ENCODE data around the gene APLNR. TPM values are rescaled to one million over a fixed set of nuclear protein-coding genes. Genes with fewer than 3 reads are reported as not detected.

The APLNR gene
- total RNA-seq, 1 experiment from 2014 or later: not detected

DNA sequence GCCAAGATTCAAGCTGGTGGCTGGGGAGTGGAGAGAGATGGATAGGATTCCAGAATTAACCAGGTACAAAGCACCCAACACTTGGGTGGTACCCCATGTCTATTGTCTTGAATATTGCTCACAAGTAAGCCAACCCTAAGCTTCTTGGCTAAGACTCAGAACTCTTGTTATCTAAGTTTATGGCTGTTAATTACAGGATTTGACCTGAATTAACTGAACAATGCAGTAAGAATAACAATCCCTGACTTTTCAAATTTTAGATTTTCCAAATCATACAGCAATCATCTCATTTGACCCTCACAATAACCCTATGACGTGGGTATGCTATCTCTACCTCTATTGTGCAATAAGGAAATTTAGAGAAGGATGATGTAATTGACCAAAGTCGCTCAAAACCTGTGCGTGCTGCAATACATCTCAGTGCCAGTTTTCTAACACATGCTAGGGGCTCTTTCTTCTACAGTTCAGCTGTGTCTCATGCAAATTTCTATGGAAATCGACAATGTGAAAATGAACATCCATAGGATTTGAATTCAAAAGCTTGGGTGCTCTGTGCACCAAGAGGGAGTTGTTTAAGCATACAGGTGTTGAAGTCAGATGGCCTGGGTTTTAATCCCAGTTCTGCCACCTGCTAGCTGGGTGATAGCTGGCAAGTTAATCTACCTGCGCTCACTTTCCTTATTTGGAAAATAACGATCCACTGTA, 40.1 kb upstream of the APLNR start:
- no peak overlapping the region for H3K4me3 ChIP-seq (replicated peaks in 1 of 2; ENCODE audit: low read depth in 1 of 2, low read length in 2 of 2)
- ATAC-seq (no peak), DNase-seq (ENCODE audit: low read depth, low spot score) (no peak)
- intact Hi-C loops (cut with micrococcal nuclease): no loop called here
- peak overlapping the region; percentile 100 for H2AFZ ChIP-seq (ENCODE audit: low read depth, low read length, poor library complexity, severe bottlenecking)
- H3K9me3 ChIP-seq (ENCODE audit: control insufficient read depth in 1 of 2, insufficient read depth in 1 of 2, low read depth in 1 of 2, low read length in 2 of 2): no peaks in the 10 kb centered on the region
- H3K4me1 ChIP-seq (ENCODE audit: control insufficient read depth in 1 of 2, insufficient read depth in 2 of 2, low read length in 2 of 2): peaks cover 9 to 15% of the 10 kb centered on the region in 2 experiments
- ChIA-PET POLR2A (no interaction called here), RAD21 (ENCODE audit: low non-redundant PET in 1 of 2, low total read pairs in 2 of 2, uncharacterized antibody in 2 of 2, unreplicated experiment in 2 of 2) (no interaction called here), CTCF (interaction anchor here (1.4 kb wide), 1 partner anchor 8 kb away, joined by 3 read pairs; no protein-coding TSS in a partner anchor)
- TF ChIP-seq CEBPB (IDR thresholded peaks at IDR 0.05; ENCODE audit: low read depth) (peak; percentile 14; the same call in 1 of the 2 replicates), ZFX (IDR thresholded peaks at IDR 0.05) (no peak)
- no peaks in the 10 kb centered on the region for H3K27me3 ChIP-seq (ENCODE audit: insufficient read depth, low read length)
- BruUV-seq (replicated peaks): no TSS peak
- no peak overlapping the region for H3K9ac ChIP-seq (ENCODE audit: low read length)
- no peak overlapping the region for H3K27ac ChIP-seq (ENCODE audit: low read depth, low read length)
- no peaks in the 10 kb centered on the region for H4K20me1 ChIP-seq (ENCODE audit: insufficient read depth)
- H3K4me2 ChIP-seq (ENCODE audit: low read length): peak overlapping the region; percentile 92; the same call in 1 of the 2 replicates
- no peaks in the 10 kb centered on the region for H3K9me2 ChIP-seq (ENCODE audit: insufficient read depth)
- no peaks in the 10 kb centered on the region for H3K36me3 ChIP-seq (ENCODE audit: control insufficient read depth in 1 of 2, insufficient read depth in 2 of 2, low read length in 2 of 2)
- no peaks in the 10 kb centered on the region for H3K79me2 ChIP-seq (ENCODE audit: insufficient read depth, low read length)

DNA sequence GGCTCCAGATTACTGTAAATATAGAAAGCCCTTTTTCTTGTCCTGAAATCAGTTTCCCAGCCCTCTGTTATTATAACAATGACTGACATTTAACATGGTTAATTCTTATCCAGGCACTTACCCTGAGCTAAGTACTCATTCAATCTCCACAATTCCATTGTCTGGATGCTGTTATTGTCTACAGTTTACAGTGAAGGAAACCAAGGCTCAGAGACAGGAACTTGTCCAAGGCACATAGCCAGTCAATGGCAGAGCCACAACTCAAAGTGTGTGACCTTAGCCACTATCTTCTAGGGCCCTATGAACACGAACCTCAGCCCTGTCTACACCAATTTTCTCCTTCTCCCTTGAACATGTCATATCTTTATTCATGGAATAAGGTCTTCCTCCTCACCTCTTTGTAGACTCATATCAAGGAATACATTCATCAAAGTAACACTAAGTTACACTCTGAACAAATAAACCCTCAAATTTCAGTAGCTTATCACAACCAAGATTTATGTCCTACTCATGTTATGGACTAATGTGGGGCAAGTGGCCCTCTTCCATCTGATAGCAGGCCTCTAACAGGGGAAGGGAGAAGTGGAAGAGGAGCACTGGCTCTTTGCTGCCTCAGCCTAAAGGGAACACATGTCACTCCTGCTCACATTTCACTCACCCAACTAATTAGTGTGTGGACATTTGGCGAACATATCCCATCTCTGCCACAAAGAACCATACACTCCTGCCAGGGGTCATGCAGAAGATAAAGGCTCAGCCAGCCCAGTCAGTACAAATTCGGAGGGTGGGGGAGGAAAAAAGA, 39.3 kb upstream of the APLNR start:
- no peaks in the 10 kb centered on the region for H3K9me2 ChIP-seq (ENCODE audit: insufficient read depth)
- ATAC-seq (no peak), DNase-seq (ENCODE audit: low read depth, low spot score) (no peak)
- ChIA-PET POLR2A (no interaction called here), CTCF (no interaction called here), RAD21 (ENCODE audit: low non-redundant PET in 1 of 2, low total read pairs in 2 of 2, uncharacterized antibody in 2 of 2, unreplicated experiment in 2 of 2) (no interaction called here)
- H3K27me3 ChIP-seq (ENCODE audit: insufficient read depth, low read length): no peaks in the 10 kb centered on the region
- no peak overlapping the region for H3K4me2 ChIP-seq (ENCODE audit: low read length)
- no peak overlapping the region for H3K4me3 ChIP-seq (replicated peaks in 1 of 2; ENCODE audit: low read depth in 1 of 2, low read length in 2 of 2)
- H2AFZ ChIP-seq (ENCODE audit: low read depth, low read length, poor library complexity, severe bottlenecking): no peak overlapping the region
- no peak overlapping the region for H3K27ac ChIP-seq (ENCODE audit: low read depth, low read length)
- no peaks in the 10 kb centered on the region for H3K36me3 ChIP-seq (ENCODE audit: control insufficient read depth in 1 of 2, insufficient read depth in 2 of 2, low read length in 2 of 2)
- intact Hi-C loops (cut with micrococcal nuclease): no loop called here
- H4K20me1 ChIP-seq (ENCODE audit: insufficient read depth): no peaks in the 10 kb centered on the region
- H3K4me1 ChIP-seq (ENCODE audit: control insufficient read depth in 1 of 2, insufficient read depth in 2 of 2, low read length in 2 of 2): peaks cover 9 to 15% of the 10 kb centered on the region in 2 experiments
- no TSS peak for BruUV-seq (replicated peaks)
- no peak overlapping the region for H3K9ac ChIP-seq (ENCODE audit: low read length)
- no peaks in the 10 kb centered on the region for H3K9me3 ChIP-seq (ENCODE audit: control insufficient read depth in 1 of 2, insufficient read depth in 1 of 2, low read depth in 1 of 2, low read length in 2 of 2)
- no peaks in the 10 kb centered on the region for H3K79me2 ChIP-seq (ENCODE audit: insufficient read depth, low read length)
- TF ChIP-seq, protein P1, sequence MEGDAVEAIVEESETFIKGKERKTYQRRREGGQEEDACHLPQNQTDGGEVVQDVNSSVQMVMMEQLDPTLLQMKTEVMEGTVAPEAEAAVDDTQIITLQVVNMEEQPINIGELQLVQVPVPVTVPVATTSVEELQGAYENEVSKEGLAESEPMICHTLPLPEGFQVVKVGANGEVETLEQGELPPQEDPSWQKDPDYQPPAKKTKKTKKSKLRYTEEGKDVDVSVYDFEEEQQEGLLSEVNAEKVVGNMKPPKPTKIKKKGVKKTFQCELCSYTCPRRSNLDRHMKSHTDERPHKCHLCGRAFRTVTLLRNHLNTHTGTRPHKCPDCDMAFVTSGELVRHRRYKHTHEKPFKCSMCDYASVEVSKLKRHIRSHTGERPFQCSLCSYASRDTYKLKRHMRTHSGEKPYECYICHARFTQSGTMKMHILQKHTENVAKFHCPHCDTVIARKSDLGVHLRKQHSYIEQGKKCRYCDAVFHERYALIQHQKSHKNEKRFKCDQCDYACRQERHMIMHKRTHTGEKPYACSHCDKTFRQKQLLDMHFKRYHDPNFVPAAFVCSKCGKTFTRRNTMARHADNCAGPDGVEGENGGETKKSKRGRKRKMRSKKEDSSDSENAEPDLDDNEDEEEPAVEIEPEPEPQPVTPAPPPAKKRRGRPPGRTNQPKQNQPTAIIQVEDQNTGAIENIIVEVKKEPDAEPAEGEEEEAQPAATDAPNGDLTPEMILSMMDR (IDR thresholded peaks at IDR 0.05 in 2 of 3, conservative IDR thresholded peaks at IDR 0.05 in 1 of 3; ENCODE audit: borderline replicate concordance in 1 of 3, insufficient read depth in 1 of 3, low read depth in 2 of 3, low read length in 2 of 3): no peak
- TF ChIP-seq EZH2phosphoT487 (IDR thresholded peaks at IDR 0.05; ENCODE audit: borderline replicate concordance): no peak
- no peak for TF ChIP-seq CBX3 (IDR thresholded peaks at IDR 0.05; ENCODE audit: low read depth)
- TF ChIP-seq, protein P2, sequence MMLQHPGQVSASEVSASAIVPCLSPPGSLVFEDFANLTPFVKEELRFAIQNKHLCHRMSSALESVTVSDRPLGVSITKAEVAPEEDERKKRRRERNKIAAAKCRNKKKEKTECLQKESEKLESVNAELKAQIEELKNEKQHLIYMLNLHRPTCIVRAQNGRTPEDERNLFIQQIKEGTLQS (IDR thresholded peaks at IDR 0.05): no peak
- TF ChIP-seq, protein P3, sequence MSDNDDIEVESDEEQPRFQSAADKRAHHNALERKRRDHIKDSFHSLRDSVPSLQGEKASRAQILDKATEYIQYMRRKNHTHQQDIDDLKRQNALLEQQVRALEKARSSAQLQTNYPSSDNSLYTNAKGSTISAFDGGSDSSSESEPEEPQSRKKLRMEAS (IDR thresholded peaks at IDR 0.05): no peak
- TF ChIP-seq SRF (IDR thresholded peaks at IDR 0.05; ENCODE audit: low read depth): no peak
- TF ChIP-seq POLR2A (IDR thresholded peaks at IDR 0.05; ENCODE audit: borderline replicate concordance, extremely low read depth, insufficient read depth, insufficient read length): no peak
- no peak for TF ChIP-seq ZFX (IDR thresholded peaks at IDR 0.05)
- TF ChIP-seq TCF7L2 (IDR thresholded peaks at IDR 0.05; ENCODE audit: borderline replicate concordance, extremely low read depth, insufficient read depth, insufficient read length): no peak
- TF ChIP-seq CEBPB (IDR thresholded peaks at IDR 0.05; ENCODE audit: low read depth): no peak
- no peak for TF ChIP-seq POLR2AphosphoS5 (IDR thresholded peaks at IDR 0.05; ENCODE audit: low read depth, low read length)
- TF ChIP-seq RAD21 (IDR thresholded peaks at IDR 0.05; ENCODE audit: low read depth): no peak
- TF ChIP-seq ZNF274 (IDR thresholded peaks at IDR 0.05; ENCODE audit: low read depth, low read length): no peak
- TF ChIP-seq, protein P4, sequence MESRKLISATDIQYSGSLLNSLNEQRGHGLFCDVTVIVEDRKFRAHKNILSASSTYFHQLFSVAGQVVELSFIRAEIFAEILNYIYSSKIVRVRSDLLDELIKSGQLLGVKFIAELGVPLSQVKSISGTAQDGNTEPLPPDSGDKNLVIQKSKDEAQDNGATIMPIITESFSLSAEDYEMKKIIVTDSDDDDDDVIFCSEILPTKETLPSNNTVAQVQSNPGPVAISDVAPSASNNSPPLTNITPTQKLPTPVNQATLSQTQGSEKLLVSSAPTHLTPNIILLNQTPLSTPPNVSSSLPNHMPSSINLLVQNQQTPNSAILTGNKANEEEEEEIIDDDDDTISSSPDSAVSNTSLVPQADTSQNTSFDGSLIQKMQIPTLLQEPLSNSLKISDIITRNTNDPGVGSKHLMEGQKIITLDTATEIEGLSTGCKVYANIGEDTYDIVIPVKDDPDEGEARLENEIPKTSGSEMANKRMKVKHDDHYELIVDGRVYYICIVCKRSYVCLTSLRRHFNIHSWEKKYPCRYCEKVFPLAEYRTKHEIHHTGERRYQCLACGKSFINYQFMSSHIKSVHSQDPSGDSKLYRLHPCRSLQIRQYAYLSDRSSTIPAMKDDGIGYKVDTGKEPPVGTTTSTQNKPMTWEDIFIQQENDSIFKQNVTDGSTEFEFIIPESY (IDR thresholded peaks at IDR 0.05; ENCODE audit: extremely low read depth, insufficient replicate concordance, low read length): no peak

Measured in HCT116 (cell line).